Measurements from ENCODE around the gene PRSS16.

GRCh38 chr6:27247133-27247836, at the start of gene PRSS16:
- no peak for TF ChIP-seq CTCF (conservative IDR thresholded peaks at IDR 0.05; ENCODE audit: low read length)
- no peak for TF ChIP-seq EZH2phosphoT487 (IDR thresholded peaks at IDR 0.05; ENCODE audit: borderline replicate concordance)

All from Loucy (cell line).